ENCODE measurements around the gene MYMK. TPM values are rescaled to one million over a fixed set of nuclear protein-coding genes. Genes with fewer than 3 reads are reported as not detected.

Gene MYMK
- total and polyA plus RNA-seq, 2 of the 8 experiments (the other 6 are each of a cell fraction or from before 2014, with no cell fraction given): not detected

DNA sequence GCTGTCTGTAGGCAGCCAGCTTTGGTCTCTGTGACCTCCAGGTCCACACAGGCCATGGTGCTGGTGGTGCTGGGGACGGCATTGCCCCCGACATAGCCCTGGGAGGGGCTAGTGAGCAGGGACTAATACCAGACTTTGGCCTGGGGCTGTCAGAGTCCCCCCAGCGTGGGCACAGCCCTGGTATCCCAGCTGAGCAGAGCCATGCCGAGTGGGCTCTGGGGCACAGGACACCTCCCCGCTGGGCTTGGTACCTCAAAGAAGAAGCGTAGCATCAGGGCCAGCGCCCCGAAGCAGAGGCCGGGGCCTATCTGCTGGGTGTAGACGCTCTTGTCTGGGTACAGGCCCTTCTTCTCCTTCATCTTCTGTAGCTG, 9.5 kb downstream of the MYMK start:
- H3K56ac ChIP-seq (replicated peaks; ENCODE audit: insufficient read length, low read depth, low read length): no peak overlapping the region
- peaks cover 0 to 3% of the 10 kb centered on the region in 2 experiments; a peak in 1 of 4 replicates for H3K9me3 ChIP-seq (ENCODE audit: insufficient read depth in 2 of 2, low read depth in 1 of 2, low read length in 1 of 2)

More for the DNA sequence above, 9.5 kb downstream of the MYMK start:
- Histone ChIP-seq H3K79me2 (ENCODE audit: control insufficient read depth in 1 of 2, insufficient read depth in 2 of 2, low read length in 2 of 2) (no peaks in the 10 kb centered on the region), H3K4me2 (ENCODE audit: insufficient read depth in 1 of 2, low read depth in 2 of 2, low read length in 2 of 2) (no peak overlapping the region), H2BK20ac (ENCODE audit: low read length) (no peak overlapping the region), H3K23ac (ENCODE audit: insufficient read length) (no peak overlapping the region), H2BK120ac (replicated peaks; ENCODE audit: low read depth, low read length) (no peak overlapping the region), H3K18ac (ENCODE audit: extremely low read depth, low read length) (no peak overlapping the region), H4K5ac (ENCODE audit: insufficient read length, low read depth, low read length) (no peak overlapping the region), H3K79me1 (ENCODE audit: low read depth, low read length) (no peaks in the 10 kb centered on the region), H2AK5ac (ENCODE audit: low read depth, low read length) (no peak overlapping the region), H2BK5ac (ENCODE audit: low read depth, low read length) (no peak overlapping the region), H3K27ac (ENCODE audit: low read depth, low read length) (no peak overlapping the region), H3K4me3 (ENCODE audit: extremely low read depth in 1 of 4, insufficient read depth in 2 of 4, low read depth in 3 of 4, low read length in 4 of 4) (no peak overlapping the region), H3K9ac (replicated peaks in 1 of 4; ENCODE audit: extremely low read depth in 1 of 4, low read depth in 3 of 4, low read length in 3 of 4) (no peak overlapping the region), H4K20me1 (replicated peaks in 1 of 2; ENCODE audit: control insufficient read depth in 1 of 2, insufficient read depth in 2 of 2, low read length in 2 of 2) (peaks cover 0 to 7% of the 10 kb centered on the region in 2 experiments), H3K36me3 (ENCODE audit: control insufficient read depth in 2 of 4, insufficient read depth in 4 of 4, low read length in 3 of 4) (no peaks in the 10 kb centered on the region; a peak in 1 of 8 replicates), H4K91ac (replicated peaks; ENCODE audit: insufficient read length, low read length) (no peak overlapping the region), H3K14ac (ENCODE audit: insufficient read length) (no peak overlapping the region), H3K4ac (replicated peaks; ENCODE audit: insufficient read length, low read depth, low read length) (no peak overlapping the region), H3K23me2 (ENCODE audit: low read depth, low read length) (peaks cover 9% of the 10 kb centered on the region), H3K4me1 (replicated peaks in 1 of 4; ENCODE audit: control insufficient read depth in 3 of 4, insufficient read depth in 4 of 4, low read length in 3 of 4) (peaks cover 0 to 9% (median 2%) of the 10 kb centered on the region in 4 experiments; a peak in 3 of 7 replicates), H2AFZ (ENCODE audit: low read length) (no peak overlapping the region), H2BK12ac (ENCODE audit: low read depth, low read length) (no peak overlapping the region), H2BK15ac (ENCODE audit: low read length) (no peak overlapping the region), H3K27me3 (replicated peaks in 1 of 4; ENCODE audit: control insufficient read depth in 3 of 4, extremely low read depth in 1 of 4, insufficient read depth in 3 of 4, low read length in 3 of 4) (no peaks in the 10 kb centered on the region; a peak in 1 of 7 replicates), H4K8ac (ENCODE audit: extremely low read depth, insufficient read depth, low read length) (no peak overlapping the region)
- ChIA-PET CTCF (ENCODE audit: partially characterized antibody) (interaction anchor here (0.8 to 3.4 kb wide), 5 partner anchors 11 to 51 kb away, joined by 3 to 14 read pairs (median 7); partner anchors contain the start of genes ADAMTSL2 and MYMK), POLR2A (ENCODE audit: partially characterized antibody) (interaction anchor here (2.5 kb wide), 1 partner anchor 8 kb away, joined by 5 read pairs; no protein-coding TSS in a partner anchor)
- TF ChIP-seq KDM5A (IDR thresholded peaks at IDR 0.05; ENCODE audit: low read length): no peak
- TF ChIP-seq GABPA (IDR thresholded peaks at IDR 0.05; ENCODE audit: borderline replicate concordance, insufficient read depth, low read length): no peak
- TF ChIP-seq CREB1 (IDR thresholded peaks at IDR 0.05): no peak
- no peak for TF ChIP-seq POLR2AphosphoS5 (IDR thresholded peaks at IDR 0.05; ENCODE audit: low read depth, low read length)
- no peak for TF ChIP-seq POLR2A (IDR thresholded peaks at IDR 0.05; ENCODE audit: control extremely low read depth in 1 of 2, low read depth in 2 of 2, low read length in 2 of 2)
- no peak for TF ChIP-seq SAP30 (IDR thresholded peaks at IDR 0.05; ENCODE audit: insufficient read depth, insufficient replicate concordance, low read length)
- TF ChIP-seq CHD2 (IDR thresholded peaks at IDR 0.05; ENCODE audit: low read length): no peak
- no peak for TF ChIP-seq KDM1A (IDR thresholded peaks at IDR 0.05; ENCODE audit: borderline replicate concordance, low read length)
- TF ChIP-seq SP4 (IDR thresholded peaks at IDR 0.05; ENCODE audit: low read length): no peak
- no peak for TF ChIP-seq SP2 (IDR thresholded peaks at IDR 0.05; ENCODE audit: low read length)
- TF ChIP-seq SIN3A (conservative IDR thresholded peaks at IDR 0.05 in 1 of 2, IDR thresholded peaks at IDR 0.05 in 1 of 2; ENCODE audit: low read depth in 1 of 2, low read length in 2 of 2): no peak
- TF ChIP-seq ASH2L (IDR thresholded peaks at IDR 0.05; ENCODE audit: low read length): no peak
- TF ChIP-seq NANOG (IDR thresholded peaks at IDR 0.05; ENCODE audit: insufficient read depth, low read depth, low read length, poor library complexity, severe bottlenecking): no peak
- WGBS, 2 experiments (ENCODE audit: extremely low coverage in 1 of 2, insufficient coverage in 1 of 2, insufficient read length in 1 of 2, insufficient replicate concordance in 2 of 2, low coverage in 1 of 2, low lambda C conversion rate in 2 of 2, missing lambda C conversion rate in 1 of 2): 84% methylated on average over 8 of the region's 10 CpGs; no CpG with 5 or more reads in 1 of the 2 experiments
- FAIRE-seq (no peak), DNase-seq (ENCODE audit: low read depth in 1 of 2, low spot score in 2 of 2) (no peak)
